ENCODE data around the gene DOCK4. TPM values are rescaled to one million over a fixed set of nuclear protein-coding genes. Genes with fewer than 3 reads are reported as not detected.
A peak's percentile ranks its signal among the peaks of the same experiment; 100 is the strongest.
"Not testable (repeated sequence)": the region's sequence is repeated elsewhere in the genome, so short reads cannot be mapped to it uniquely, and the experiment has no call there.

DOCK4 gene, protein sequence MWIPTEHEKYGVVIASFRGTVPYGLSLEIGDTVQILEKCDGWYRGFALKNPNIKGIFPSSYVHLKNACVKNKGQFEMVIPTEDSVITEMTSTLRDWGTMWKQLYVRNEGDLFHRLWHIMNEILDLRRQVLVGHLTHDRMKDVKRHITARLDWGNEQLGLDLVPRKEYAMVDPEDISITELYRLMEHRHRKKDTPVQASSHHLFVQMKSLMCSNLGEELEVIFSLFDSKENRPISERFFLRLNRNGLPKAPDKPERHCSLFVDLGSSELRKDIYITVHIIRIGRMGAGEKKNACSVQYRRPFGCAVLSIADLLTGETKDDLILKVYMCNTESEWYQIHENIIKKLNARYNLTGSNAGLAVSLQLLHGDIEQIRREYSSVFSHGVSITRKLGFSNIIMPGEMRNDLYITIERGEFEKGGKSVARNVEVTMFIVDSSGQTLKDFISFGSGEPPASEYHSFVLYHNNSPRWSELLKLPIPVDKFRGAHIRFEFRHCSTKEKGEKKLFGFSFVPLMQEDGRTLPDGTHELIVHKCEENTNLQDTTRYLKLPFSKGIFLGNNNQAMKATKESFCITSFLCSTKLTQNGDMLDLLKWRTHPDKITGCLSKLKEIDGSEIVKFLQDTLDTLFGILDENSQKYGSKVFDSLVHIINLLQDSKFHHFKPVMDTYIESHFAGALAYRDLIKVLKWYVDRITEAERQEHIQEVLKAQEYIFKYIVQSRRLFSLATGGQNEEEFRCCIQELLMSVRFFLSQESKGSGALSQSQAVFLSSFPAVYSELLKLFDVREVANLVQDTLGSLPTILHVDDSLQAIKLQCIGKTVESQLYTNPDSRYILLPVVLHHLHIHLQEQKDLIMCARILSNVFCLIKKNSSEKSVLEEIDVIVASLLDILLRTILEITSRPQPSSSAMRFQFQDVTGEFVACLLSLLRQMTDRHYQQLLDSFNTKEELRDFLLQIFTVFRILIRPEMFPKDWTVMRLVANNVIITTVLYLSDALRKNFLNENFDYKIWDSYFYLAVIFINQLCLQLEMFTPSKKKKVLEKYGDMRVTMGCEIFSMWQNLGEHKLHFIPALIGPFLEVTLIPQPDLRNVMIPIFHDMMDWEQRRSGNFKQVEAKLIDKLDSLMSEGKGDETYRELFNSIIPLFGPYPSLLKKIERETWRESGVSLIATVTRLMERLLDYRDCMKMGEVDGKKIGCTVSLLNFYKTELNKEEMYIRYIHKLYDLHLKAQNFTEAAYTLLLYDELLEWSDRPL (N-terminal part only)
- 10 to 100 TPM; 40.3 to 95.0 TPM for total RNA-seq
- polyA plus RNA-seq (ENCODE audit: insufficient read length in 2 of 2): 10 to 100 TPM; 51.2 to 61.6 TPM
- long read RNA-seq, donor 1: 0 reads
- long read RNA-seq, donor 2, partial matches to known transcripts: 0 of 2 reads
- long read RNA-seq, donor 2, other reads (novel, unspliced or antisense): 0 of 2 reads
- long read RNA-seq, donor 3, partial matches to known transcripts: 0 of 2 reads
- long read RNA-seq, donor 3, other reads (novel, unspliced or antisense): 0 of 2 reads
- long read RNA-seq, donor 4, partial matches to known transcripts: 0 of 5 reads
- long read RNA-seq, donor 4, other reads (novel, unspliced or antisense): 0 of 5 reads

DNA sequence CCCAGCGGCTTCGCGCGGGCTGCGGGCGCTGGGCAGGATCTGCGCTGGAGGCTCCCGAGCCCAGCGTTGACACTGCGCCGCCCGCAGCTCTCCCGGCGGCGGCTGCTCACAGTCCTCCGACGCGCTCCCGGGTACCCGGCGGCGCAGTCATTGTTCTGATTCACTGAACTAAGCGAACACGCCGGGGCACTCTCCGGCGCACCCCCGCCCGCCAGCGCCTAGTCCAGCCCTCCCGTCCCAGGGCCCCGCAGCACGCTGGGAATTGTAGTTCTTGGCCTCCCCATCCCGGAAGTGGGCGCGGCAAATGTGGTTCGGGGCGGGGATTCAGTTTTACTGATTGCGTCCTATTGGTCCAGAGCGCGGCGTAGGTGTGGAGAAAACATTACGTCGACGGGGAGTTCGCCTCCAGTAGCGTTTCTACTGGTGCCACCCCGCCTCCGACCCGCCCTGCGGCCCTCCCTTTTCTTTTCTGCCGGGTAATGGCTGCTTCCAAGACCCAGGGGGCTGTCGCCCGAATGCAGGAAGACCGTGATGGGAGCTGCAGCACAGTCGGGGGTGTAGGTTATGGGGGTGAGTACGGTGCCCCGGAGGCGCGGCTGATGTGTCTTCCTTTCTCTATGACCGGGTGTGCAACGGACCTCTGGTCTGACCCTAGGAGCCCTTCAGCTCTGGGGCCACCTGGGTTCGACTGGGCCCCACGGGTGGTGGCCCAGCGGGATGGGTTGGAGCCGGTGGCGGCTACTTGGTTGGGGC lies at the start of gene DOCK4, which contains the start of gene ZNF277:
Gene DOCK4 (minus strand): TSS at position 162 of the 753 bp plus-strand sequence. CDS start 261 bp downstream, outside the sequence.
Gene ZNF277 (plus strand): TSS at position 458 of the 753 bp plus-strand sequence. CDS start 22 bp downstream, at position 480.
- Histone ChIP-seq H3K9me3 (ENCODE audit: control insufficient read depth, insufficient read depth, low read length) (no peaks in the 10 kb centered on the region), H3K4me1 (ENCODE audit: control insufficient read depth, insufficient read depth, low read length) (no peaks in the 10 kb centered on the region), H3K27me3 (ENCODE audit: control insufficient read depth, insufficient read depth, low read length) (no peaks in the 10 kb centered on the region), H3K27ac (ENCODE audit: low read depth, low read length) (peak within 1 kb of the TSS; percentile 95), H3K36me3 (ENCODE audit: control insufficient read depth, insufficient read depth, low read length) (no peaks in the 10 kb centered on the region), H3K4me3 (ENCODE audit: low read depth, low read length) (peak within 1 kb of the TSS; percentile 96)
- 0% methylated on average over 64 of the region's 67 CpGs for WGBS (ENCODE audit: insufficient coverage)
- peak; percentile 98 to 100 (median 100) for DNase-seq (ENCODE audit: low read depth in 4 of 6, low spot score in 6 of 6)

DNA sequence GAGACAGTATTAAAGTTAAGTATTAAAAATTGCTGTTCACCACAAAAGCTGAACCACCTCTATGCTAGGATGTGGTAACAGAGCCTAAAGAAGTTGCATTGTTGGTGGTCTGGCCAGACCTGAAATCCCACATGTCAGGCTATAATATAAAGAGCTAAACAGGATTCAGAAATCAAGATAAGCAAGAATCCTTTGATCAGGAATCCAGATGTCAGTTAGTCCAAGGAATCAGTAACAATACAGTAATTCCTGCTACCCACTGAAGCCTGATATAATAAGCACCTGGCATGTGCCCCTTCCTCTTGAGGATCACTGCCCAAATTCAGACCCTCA lies 49.2 kb upstream of the DOCK4 start:
- no peak for DNase-seq (ENCODE audit: low read depth in 4 of 6, low spot score in 6 of 6)
- Histone ChIP-seq H3K9me3 (ENCODE audit: control insufficient read depth, insufficient read depth, low read length) (no peaks in the 10 kb centered on the region), H3K27ac (ENCODE audit: low read depth, low read length) (no peak overlapping the region), H3K4me3 (ENCODE audit: low read depth, low read length) (no peak overlapping the region), H3K27me3 (ENCODE audit: control insufficient read depth, insufficient read depth, low read length) (no peaks in the 10 kb centered on the region), H3K4me1 (ENCODE audit: control insufficient read depth, insufficient read depth, low read length) (peaks cover 4% of the 10 kb centered on the region), H3K36me3 (ENCODE audit: control insufficient read depth, insufficient read depth, low read length) (no peaks in the 10 kb centered on the region)

DNA sequence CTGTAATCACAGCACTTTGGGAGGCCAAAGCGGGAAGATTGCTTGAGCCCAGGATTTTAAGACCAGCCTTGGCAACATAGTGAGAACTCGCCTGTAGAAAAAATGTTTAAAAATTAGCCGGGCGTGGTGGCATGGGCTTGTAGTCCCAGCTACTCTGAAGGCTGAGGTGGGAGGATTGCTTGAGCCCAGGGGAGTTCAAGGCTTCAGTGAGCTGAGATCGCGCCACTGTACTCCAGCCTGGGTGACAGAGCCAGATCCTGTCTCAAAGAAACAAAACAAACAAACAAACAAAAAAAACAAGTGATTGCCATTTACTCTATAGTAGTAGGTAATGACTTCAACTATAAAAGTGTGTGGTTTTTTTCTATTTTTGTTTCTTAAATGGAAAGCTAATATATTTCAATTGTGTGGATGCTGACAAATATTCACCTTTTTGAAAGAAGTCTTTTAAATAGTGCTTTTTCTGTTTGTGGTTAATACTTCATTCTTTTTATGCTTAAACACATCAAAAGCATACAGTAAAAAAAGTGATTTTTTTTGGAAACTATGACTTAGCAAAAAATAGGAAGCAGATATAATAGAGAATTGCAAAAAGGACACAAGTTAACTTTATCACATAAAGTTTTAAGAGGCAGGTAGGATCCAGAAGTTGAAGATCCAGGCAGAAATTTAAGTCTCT lies 48.6 kb upstream of the DOCK4 start:
- H3K36me3 ChIP-seq (ENCODE audit: control insufficient read depth, insufficient read depth, low read length): no peaks in the 10 kb centered on the region
- H3K4me3 ChIP-seq (ENCODE audit: low read depth, low read length): no peak overlapping the region
- 74% methylated on average over 4 of the region's 6 CpGs for WGBS (ENCODE audit: insufficient coverage)
- H3K4me1 ChIP-seq (ENCODE audit: control insufficient read depth, insufficient read depth, low read length): peaks cover 4% of the 10 kb centered on the region
- DNase-seq (ENCODE audit: low read depth in 4 of 6, low spot score in 6 of 6): no peak
- H3K27me3 ChIP-seq (ENCODE audit: control insufficient read depth, insufficient read depth, low read length): no peaks in the 10 kb centered on the region
- H3K27ac ChIP-seq (ENCODE audit: low read depth, low read length): no peak overlapping the region
- H3K9me3 ChIP-seq (ENCODE audit: control insufficient read depth, insufficient read depth, low read length): no peaks in the 10 kb centered on the region

DNA sequence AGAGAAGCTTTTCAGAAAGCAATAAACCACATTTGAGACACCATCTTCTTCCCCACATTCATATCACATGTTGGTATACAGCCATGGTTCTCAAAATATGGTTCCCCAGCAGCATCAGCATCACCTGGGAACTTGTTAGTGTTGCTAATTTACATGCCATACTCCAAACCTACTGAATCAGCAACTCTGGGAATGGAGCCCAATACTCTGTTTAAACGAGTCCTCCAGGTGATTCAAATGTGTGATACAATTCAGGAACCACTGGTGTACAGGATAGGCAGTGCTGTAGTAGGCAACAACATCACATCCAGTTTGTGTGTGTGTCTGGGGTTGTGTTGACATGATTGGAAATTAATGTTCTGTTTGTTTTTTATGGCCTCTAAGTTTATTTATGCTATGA lies 48.0 kb upstream of the DOCK4 start:
- peak in 1 of 6 donors; percentile 72 for DNase-seq (ENCODE audit: low read depth in 4 of 6, low spot score in 6 of 6)
- H3K4me1 ChIP-seq (ENCODE audit: control insufficient read depth, insufficient read depth, low read length): peaks cover 4% of the 10 kb centered on the region
- no peaks in the 10 kb centered on the region for H3K27me3 ChIP-seq (ENCODE audit: control insufficient read depth, insufficient read depth, low read length)
- H3K36me3 ChIP-seq (ENCODE audit: control insufficient read depth, insufficient read depth, low read length): no peaks in the 10 kb centered on the region
- peaks cover 1% of the 10 kb centered on the region for H3K9me3 ChIP-seq (ENCODE audit: control insufficient read depth, insufficient read depth, low read length)
- WGBS (ENCODE audit: insufficient coverage): 40% methylated on average over 1 of the region's 1 CpG
- no peak overlapping the region for H3K27ac ChIP-seq (ENCODE audit: low read depth, low read length)
- H3K4me3 ChIP-seq (ENCODE audit: low read depth, low read length): no peak overlapping the region

DNA sequence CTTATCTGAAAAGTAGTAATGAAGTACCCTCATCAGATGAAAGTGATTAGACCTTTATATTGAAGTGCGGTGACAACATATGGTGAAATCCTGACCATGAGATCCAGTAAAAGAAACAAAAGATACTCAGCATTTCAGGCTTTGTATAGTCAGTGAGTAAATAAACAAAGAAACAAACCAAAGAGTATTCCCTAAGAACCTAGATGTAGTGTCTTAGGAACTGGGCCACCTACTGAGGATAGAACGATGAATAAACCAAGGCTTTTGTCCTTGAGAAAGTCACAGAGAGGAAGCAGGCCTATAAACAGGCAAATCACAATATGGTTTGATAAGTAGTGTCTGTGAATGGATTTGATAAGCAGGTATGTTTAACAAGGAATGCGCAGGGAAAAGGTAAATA lies 46.5 kb upstream of the DOCK4 start:
- DNase-seq (ENCODE audit: low read depth in 4 of 6, low spot score in 6 of 6): no peak
- no CpG with 5 or more reads among the region's 3 CpGs for WGBS (ENCODE audit: insufficient coverage)
- no peaks in the 10 kb centered on the region for H3K27me3 ChIP-seq (ENCODE audit: control insufficient read depth, insufficient read depth, low read length)
- H3K9me3 ChIP-seq (ENCODE audit: control insufficient read depth, insufficient read depth, low read length): peaks cover 4% of the 10 kb centered on the region
- H3K27ac ChIP-seq (ENCODE audit: low read depth, low read length): peak overlapping the region; percentile 33
- H3K4me1 ChIP-seq (ENCODE audit: control insufficient read depth, insufficient read depth, low read length): peaks cover 4% of the 10 kb centered on the region
- no peak overlapping the region for H3K4me3 ChIP-seq (ENCODE audit: low read depth, low read length)
- H3K36me3 ChIP-seq (ENCODE audit: control insufficient read depth, insufficient read depth, low read length): no peaks in the 10 kb centered on the region

DNA sequence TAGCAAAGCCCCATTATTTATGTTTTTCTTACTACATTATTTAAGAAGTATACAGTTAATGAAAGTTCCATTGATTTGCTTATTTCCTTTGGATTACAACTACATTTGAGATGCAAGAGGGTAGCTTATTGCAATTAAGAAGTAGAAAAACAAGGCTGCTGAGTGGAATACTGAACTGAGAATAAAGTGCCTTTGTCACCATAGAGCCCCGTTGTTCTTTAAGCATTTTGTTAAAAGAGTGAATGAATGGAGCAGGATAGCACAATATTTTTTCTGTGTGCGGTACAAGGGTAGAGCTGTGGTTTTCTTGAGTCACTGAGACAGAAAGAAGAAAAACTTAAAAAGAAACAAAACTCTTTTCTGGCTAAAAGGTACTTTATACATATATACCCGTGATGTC lies 45.9 kb upstream of the DOCK4 start:
- Histone ChIP-seq H3K4me1 (ENCODE audit: control insufficient read depth, insufficient read depth, low read length) (peaks cover 4% of the 10 kb centered on the region), H3K4me3 (ENCODE audit: low read depth, low read length) (no peak overlapping the region), H3K36me3 (ENCODE audit: control insufficient read depth, insufficient read depth, low read length) (no peaks in the 10 kb centered on the region), H3K27me3 (ENCODE audit: control insufficient read depth, insufficient read depth, low read length) (no peaks in the 10 kb centered on the region), H3K27ac (ENCODE audit: low read depth, low read length) (peak overlapping the region; percentile 33), H3K9me3 (ENCODE audit: control insufficient read depth, insufficient read depth, low read length) (peaks cover 4% of the 10 kb centered on the region)
- WGBS (ENCODE audit: insufficient coverage): 50% methylated on average over 1 of the region's 3 CpGs
- peak in 2 of 6 donors; percentile 26 to 43 for DNase-seq (ENCODE audit: low read depth in 4 of 6, low spot score in 6 of 6)

DNA sequence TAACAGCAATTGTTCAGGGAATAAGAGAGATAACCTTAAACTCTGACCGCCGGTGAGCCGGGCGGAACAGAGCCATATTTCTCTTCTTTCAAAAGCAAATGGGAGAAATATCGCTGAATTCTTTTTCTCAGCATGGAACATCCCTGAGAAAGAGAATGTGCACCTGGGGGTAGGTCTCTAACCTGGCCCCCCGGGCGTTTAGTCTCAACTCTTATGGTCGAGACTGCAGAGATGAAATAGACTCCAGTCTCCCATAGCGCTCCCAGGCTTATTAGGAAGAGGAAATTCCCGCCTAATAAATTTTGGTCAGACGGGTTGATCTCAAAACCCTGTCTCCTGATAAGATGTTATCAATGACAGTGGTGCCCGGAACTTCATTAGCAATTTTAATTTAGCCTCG lies 43.8 kb upstream of the DOCK4 start:
- H3K4me3 ChIP-seq (ENCODE audit: low read depth, low read length); H3K27me3 ChIP-seq (ENCODE audit: control insufficient read depth, insufficient read depth, low read length); H3K9me3 ChIP-seq (ENCODE audit: control insufficient read depth, insufficient read depth, low read length); DNase-seq (ENCODE audit: low read depth in 4 of 6, low spot score in 6 of 6); H3K27ac ChIP-seq (ENCODE audit: low read depth, low read length); H3K4me1 ChIP-seq (ENCODE audit: control insufficient read depth, insufficient read depth, low read length); H3K36me3 ChIP-seq (ENCODE audit: control insufficient read depth, insufficient read depth, low read length): not testable (repeated sequence)
- 55% methylated on average over 6 of the region's 13 CpGs for WGBS (ENCODE audit: insufficient coverage)

DNA sequence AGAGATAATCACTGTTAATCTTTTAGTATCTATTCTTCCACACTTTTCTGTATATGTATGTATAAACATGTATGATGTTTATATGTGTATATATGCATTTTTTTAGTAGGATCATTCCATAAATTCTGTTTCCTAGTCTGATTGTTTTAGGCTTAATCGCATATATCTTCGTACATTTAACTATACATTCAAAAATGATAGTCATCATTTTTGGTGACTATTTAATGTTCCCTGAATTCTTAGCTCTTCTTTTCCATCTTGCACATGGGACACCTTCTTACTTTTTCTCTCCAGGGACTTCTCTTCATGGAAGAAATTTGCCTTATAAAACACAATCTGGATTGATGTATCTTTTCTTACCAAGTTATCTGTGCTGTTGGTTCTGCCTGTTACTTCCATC lies 42.4 kb upstream of the DOCK4 start:
- H3K36me3 ChIP-seq (ENCODE audit: control insufficient read depth, insufficient read depth, low read length): no peaks in the 10 kb centered on the region
- H3K4me1 ChIP-seq (ENCODE audit: control insufficient read depth, insufficient read depth, low read length): no peaks in the 10 kb centered on the region
- H3K4me3 ChIP-seq (ENCODE audit: low read depth, low read length): no peak overlapping the region
- DNase-seq (ENCODE audit: low read depth in 4 of 6, low spot score in 6 of 6): no peak
- peaks cover 4% of the 10 kb centered on the region for H3K9me3 ChIP-seq (ENCODE audit: control insufficient read depth, insufficient read depth, low read length)
- H3K27me3 ChIP-seq (ENCODE audit: control insufficient read depth, insufficient read depth, low read length): no peaks in the 10 kb centered on the region
- H3K27ac ChIP-seq (ENCODE audit: low read depth, low read length): no peak overlapping the region
- no CpG with 5 or more reads among the region's 2 CpGs for WGBS (ENCODE audit: insufficient coverage)
